ENCODE results near the gene DGCR6L.
"Not testable (repeated sequence)": the region's sequence is repeated elsewhere in the genome, so short reads cannot be mapped to it uniquely, and the experiment has no call there.

Gene DGCR6L

GRCh38 chr22:20291249-20291586 is 28.6 kb downstream of the DGCR6L start:
- no peak for DNase-seq

- DNase-seq: no peak
Observed at GRCh38 chr22:20290578-20291248, 29.1 kb downstream of the DGCR6L start.

- no peak for DNase-seq
Observed at GRCh38 chr22:20290045-20290392, 29.8 kb downstream of the DGCR6L start.

GRCh38 chr22:20289182-20290044 is 30.4 kb downstream of the DGCR6L start:
- DNase-seq: not testable (repeated sequence)

- DNase-seq: not testable (repeated sequence)
Observed at GRCh38 chr22:20286784-20287423, 33.0 kb downstream of the DGCR6L start.

GRCh38 chr22:20286312-20286660 is 33.6 kb downstream of the DGCR6L start:
- DNase-seq: not testable (repeated sequence)

- DNase-seq: peak; percentile 89
Observed at GRCh38 chr22:20285473-20286311, 34.2 kb downstream of the DGCR6L start.

GRCh38 chr22:20284471-20285086 is 35.3 kb downstream of the DGCR6L start:
- DNase-seq: no peak

GRCh38 chr22:20283674-20284066 is 36.2 kb downstream of the DGCR6L start:
- DNase-seq: no peak

GRCh38 chr22:20282901-20283673 is 36.8 kb downstream of the DGCR6L start:
- no peak for DNase-seq

- DNase-seq: no peak
Observed at GRCh38 chr22:20281891-20282290, 38.0 kb downstream of the DGCR6L start.

GRCh38 chr22:20281473-20281872 is 38.4 kb downstream of the DGCR6L start:
- DNase-seq: not testable (repeated sequence)

- DNase-seq: no peak
Observed at GRCh38 chr22:20280866-20281265, 39.0 kb downstream of the DGCR6L start.

GRCh38 chr22:20280163-20280562 is 39.7 kb downstream of the DGCR6L start:
- DNase-seq: not testable (repeated sequence)

- DNase-seq: peak; percentile 32
Observed at GRCh38 chr22:20279662-20280134, 40.2 kb downstream of the DGCR6L start.

- DNase-seq: not testable (repeated sequence)
Observed at GRCh38 chr22:20278726-20279490, 41.0 kb downstream of the DGCR6L start.

GRCh38 chr22:20277936-20278635 is 41.8 kb downstream of the DGCR6L start:
- not testable (repeated sequence) for DNase-seq

GRCh38 chr22:20276468-20276867 is 43.4 kb downstream of the DGCR6L start:
- DNase-seq: no peak

GRCh38 chr22:20275836-20276235 is 44.0 kb downstream of the DGCR6L start:
- no peak for DNase-seq

- not testable (repeated sequence) for DNase-seq
Observed at GRCh38 chr22:20275325-20275724, 44.5 kb downstream of the DGCR6L start.

All from OCI-M1 (cell line).